RWPE1 (cell line): ENCODE results near the gene TCAP.

Experiments used
- CTCF ChIA-PET: fragments of 350-600 bp; sonication (Branson Sonifier 250); formaldehyde crosslinking; extraction: SDS; loops from one replicate; lab custom pipeline; 2021; lab: Yijun Ruan, JAX
- POLR2A ChIA-PET: fragments of 400-600 bp; formaldehyde crosslinking; extraction: SDS; loops from one replicate; lab custom pipeline; 2020; ENCODE audit warnings: antibody characterized with exemption; ENCODE audit not compliant: low non-redundant PET; lab: Yijun Ruan, JAX
- DNase-seq: peaks from one replicate; pipeline ENCODE4 v3.0.0; 2012; ENCODE audit warnings: low spot score
- H3K27ac ChIP-seq: fragments of 450-650 bp; 2 replicates; pipeline ENCODE4 v1.5.1; 2017
- TF ChIP-seq, protein P1 (sequence below): fragments of 450-650 bp; conservative IDR thresholded peaks from 2 replicates; pipeline ENCODE4 v1.5.1; 2017; ENCODE audit warnings: low read depth, mild to moderate bottlenecking

Gene TCAP

DNA sequence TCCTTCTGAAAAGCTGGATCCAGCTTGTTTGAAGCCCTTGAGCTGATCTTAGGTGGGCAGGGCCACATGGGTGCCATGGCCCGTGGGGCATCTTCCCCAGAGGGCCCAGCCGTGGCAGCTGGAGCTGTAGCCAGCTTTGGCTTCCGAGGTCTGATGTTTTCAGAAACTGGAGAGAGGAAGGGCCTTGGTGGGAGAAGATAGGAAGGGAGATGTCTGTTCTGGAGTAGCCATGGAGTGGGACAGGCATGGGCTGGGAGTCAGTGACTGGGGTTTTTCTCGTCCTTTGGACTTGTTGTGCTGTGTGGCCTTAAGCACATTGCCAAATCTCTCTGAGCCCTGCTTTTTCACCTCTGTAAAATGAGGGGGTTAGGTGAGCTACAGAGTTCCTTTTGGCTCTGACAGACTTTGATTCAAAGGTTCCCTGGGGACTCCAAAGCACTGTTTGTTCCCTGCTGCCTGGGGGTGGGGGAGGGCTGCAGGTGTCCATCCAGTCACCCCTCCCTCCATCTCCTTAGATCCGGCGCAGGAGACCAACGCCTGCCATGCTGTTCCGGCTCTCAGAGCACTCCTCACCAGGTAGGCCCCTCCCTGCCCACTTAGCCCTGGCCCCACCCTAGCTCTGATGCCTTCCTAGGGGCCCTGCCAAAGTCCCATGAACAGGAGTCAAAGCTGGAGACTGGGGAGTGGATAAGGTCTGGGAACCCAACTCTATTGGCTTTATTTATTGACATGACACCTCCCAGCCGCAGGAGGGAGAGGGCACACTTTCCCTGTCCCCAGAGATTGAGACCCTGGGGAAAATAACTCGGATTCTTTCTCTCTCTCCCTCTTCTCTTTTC lies 36.3 kb upstream of the TCAP start:
- CTCF ChIA-PET, result interaction anchor here (0.7 to 1.0 kb wide), 2 partner anchors 44 to 101 kb away, joined by 3 to 4 read pairs; partner anchors contain the start of gene MIEN1
- H3K27ac ChIP-seq, result no peak overlapping the region
- POLR2A ChIA-PET, result no interaction called here
- TF ChIP-seq, protein P1, sequence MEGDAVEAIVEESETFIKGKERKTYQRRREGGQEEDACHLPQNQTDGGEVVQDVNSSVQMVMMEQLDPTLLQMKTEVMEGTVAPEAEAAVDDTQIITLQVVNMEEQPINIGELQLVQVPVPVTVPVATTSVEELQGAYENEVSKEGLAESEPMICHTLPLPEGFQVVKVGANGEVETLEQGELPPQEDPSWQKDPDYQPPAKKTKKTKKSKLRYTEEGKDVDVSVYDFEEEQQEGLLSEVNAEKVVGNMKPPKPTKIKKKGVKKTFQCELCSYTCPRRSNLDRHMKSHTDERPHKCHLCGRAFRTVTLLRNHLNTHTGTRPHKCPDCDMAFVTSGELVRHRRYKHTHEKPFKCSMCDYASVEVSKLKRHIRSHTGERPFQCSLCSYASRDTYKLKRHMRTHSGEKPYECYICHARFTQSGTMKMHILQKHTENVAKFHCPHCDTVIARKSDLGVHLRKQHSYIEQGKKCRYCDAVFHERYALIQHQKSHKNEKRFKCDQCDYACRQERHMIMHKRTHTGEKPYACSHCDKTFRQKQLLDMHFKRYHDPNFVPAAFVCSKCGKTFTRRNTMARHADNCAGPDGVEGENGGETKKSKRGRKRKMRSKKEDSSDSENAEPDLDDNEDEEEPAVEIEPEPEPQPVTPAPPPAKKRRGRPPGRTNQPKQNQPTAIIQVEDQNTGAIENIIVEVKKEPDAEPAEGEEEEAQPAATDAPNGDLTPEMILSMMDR, result no peak
- no peak for DNase-seq

DNA sequence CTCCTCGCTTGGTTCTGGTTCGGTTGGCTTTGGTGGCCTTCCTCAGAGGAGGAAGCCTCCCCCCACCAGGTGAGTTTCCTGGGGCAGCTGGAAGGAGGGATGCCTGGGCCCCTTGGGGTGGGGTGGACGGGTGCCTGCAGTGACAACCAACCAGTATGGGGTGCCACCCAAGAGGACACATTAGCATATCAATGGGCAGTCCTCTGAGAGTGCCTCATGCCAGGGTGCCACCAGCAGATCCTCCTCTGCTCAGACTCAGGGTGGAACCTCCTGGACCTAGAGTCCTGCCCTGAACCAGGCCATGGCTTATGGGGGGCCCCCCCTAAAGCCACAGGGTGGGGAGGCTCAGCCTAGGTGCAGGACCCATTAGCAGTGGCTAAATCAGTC lies 35.7 kb upstream of the TCAP start:
- TF ChIP-seq, protein P1, result no peak
- CTCF ChIA-PET, result no interaction called here
- POLR2A ChIA-PET, result no interaction called here
- no peak overlapping the region for H3K27ac ChIP-seq
- DNase-seq, result no peak

DNA sequence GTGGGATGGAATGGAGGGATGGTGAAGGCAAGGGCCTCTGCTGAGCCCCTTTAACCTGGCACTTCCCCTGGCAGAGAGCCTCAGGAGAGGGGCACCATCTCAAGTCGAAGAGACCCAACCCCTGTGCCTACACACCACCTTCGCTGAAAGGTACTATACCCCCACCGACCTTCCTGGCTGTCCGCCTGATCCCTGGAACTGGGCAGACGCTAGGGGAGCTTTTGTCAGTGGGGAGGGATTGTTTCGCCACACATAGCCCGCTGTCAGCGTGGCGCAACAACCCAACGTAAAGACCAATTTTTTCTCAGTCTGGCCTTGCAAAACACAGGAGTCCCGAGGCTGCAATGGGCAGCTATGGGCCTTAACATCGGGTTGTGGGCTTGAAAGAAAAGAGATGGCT lies 35.3 kb upstream of the TCAP start:
- POLR2A ChIA-PET, result no interaction called here
- H3K27ac ChIP-seq, result no peak overlapping the region
- no peak for DNase-seq
- TF ChIP-seq, protein P1, result no peak
- CTCF ChIA-PET, result interaction anchor here (1.3 kb wide), 1 partner anchor 11 kb away, joined by 3 read pairs; no protein-coding TSS in a partner anchor

DNA sequence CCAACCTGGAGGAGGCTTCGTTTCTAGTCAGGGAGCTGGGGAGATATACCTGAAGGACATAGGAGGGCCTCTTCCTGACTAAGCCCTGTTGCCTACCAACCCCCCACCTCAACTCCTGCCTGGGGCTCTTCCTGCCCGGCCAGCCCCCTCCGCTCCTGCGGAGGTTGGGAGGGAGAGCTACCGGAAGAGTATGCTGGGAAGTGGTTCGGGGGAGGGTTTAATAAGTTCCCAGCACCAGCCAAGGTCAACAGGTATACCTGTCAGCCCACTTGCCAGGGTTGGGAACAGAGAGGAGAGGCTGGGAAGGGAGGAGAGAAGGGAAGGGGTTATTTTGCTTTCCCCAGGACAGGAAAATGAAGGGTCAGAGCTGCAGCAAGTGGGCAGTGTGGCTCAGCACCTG lies 33.7 kb upstream of the TCAP start:
- peak; percentile 55 for DNase-seq
- ChIA-PET CTCF (interaction anchor here (0.7 to 5.2 kb wide), 4 partner anchors 8 to 927 kb away, joined by 3 to 66 read pairs (median 3); no protein-coding TSS in a partner anchor), POLR2A (interaction anchor here (0.6 kb wide), 1 partner anchor 208 kb away, joined by 4 read pairs; no protein-coding TSS in a partner anchor)
- TF ChIP-seq, protein P1, result no peak
- H3K27ac ChIP-seq, result no peak overlapping the region

DNA sequence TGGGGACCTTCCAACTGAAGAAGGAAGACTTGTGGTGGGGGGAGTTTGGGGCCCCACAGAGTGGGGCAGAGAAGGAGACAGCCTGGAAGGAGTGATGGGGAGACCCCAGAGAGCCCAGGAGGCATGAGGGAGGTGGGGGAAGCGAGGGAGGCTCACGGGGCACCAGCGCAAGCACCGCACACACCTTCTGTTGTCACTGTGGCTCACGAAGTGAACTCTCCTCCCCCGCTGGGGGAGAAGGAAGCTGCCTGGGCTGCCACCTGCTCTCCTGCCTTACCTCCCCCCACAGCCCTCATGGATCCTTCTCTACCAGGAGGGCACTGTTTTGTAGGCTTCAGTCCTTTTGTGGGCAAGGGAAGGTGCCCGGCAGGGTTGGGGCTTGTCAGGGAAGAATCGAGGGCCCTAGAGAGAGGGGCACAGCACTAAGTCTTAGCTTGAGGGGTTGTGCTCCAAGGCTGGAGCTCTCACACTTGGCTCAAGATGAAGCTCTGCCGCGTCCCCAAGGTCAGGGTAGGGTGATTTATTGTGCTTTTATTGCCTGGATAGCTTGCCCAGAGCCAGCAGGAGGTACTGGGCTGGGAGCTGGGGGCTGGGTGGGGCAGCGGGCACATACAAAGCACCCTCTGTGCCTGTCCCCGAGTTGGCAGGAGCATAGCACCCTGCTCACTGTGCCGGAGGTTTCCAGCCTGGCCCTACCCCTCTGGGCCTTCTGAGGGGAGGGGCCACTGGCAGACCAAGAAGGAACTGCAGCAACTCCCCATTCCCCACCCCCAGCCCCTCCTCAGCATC lies 32.8 kb upstream of the TCAP start:
- no peak for DNase-seq
- no peak overlapping the region for H3K27ac ChIP-seq
- ChIA-PET POLR2A (no interaction called here), CTCF (interaction anchor here (1.1 to 5.2 kb wide), 3 partner anchors 9 to 36 kb away, joined by 3 to 66 read pairs (median 4); partner anchors contain the start of gene PNMT)
- TF ChIP-seq, protein P1, result no peak

DNA sequence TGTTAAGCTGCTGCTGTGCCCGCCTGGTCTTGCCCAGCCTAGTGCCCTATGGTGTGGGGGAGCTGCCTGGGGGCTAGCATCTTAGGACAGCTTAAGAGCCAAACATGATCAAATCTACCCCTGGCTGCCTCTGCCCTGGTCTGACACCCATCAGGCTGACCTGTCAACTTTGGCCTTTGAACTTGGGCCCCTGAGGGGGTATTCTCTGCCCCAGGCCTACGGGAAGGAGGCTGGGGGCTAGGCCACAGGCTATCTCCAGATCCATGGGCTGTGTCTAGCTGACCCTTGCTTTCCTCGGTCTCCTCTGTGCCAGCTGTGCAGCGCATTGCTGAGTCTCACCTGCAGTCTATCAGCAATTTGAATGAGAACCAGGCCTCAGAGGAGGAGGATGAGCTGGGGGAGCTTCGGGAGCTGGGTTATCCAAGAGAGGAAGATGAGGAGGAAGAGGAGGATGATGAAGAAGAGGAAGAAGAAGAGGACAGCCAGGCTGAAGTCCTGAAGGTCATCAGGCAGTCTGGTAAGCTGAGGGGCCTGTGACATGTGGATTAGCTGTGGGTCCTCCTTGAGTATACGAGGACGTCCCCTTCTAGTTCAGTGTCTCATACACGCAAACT lies 31.5 kb upstream of the TCAP start:
- POLR2A ChIA-PET, result no interaction called here
- TF ChIP-seq, protein P1, result no peak
- DNase-seq, result no peak
- H3K27ac ChIP-seq, result peak overlapping the region; percentile 1; the same call in 1 of the 2 replicates
- CTCF ChIA-PET, result interaction anchor here (0.6 to 5.2 kb wide), 7 partner anchors 10 to 161 kb away, joined by 3 to 66 read pairs (median 4); no protein-coding TSS in a partner anchor
